SK-N-SH (cell line): ENCODE results near the gene CIAO2B. TPM values are rescaled to one million over a fixed set of nuclear protein-coding genes. Genes with fewer than 3 reads are reported as not detected.

Source experiments
- CTCF ChIA-PET: fragments of 300-600, 350-600 bp; formaldehyde crosslinking; extraction: SDS; loops from one replicate; lab custom pipeline; 2021; lab: Yijun Ruan, JAX
- POLR2A ChIA-PET: fragments of 350-600 bp; sonication (Branson Sonifier 250); formaldehyde crosslinking; extraction: SDS; loops from one replicate; lab custom pipeline; 2020; ENCODE audit warnings: antibody characterized with exemption, inconsistent platforms; lab: Yijun Ruan, JAX
- DNase-seq: peaks from one replicate; pipeline ENCODE4 v3.0.0; 2012
- H2AFZ ChIP-seq: fragments of 200-600 bp; sonication (generic); 2 replicates; pipeline ENCODE4 v1.8.1; 2016; ENCODE audit warnings: antibody characterized with exemption, mild to moderate bottlenecking, low read depth
- H3F3A ChIP-seq: fragments of 200-600 bp; sonication (generic); replicated peaks from 2 replicates; pipeline ENCODE3; 2016; ENCODE audit warnings: antibody characterized with exemption, mild to moderate bottlenecking; ENCODE audit not compliant: insufficient read depth
- H3K27ac ChIP-seq, 2 experiments: fragments of 200-500 bp in 1 of 2; fragments of 200-600 bp in 1 of 2; sonication (Bioruptor generic) in 1 of 2; sonication (generic), shearing (Covaris generic) in 1 of 2; 2 replicates each; pipeline versions ENCODE4 v1.5.1 to v1.6.1; 2014 to 2016; ENCODE audit warnings: low read depth in 2 of 2, inconsistent platforms in 1 of 2, low read length in 1 of 2, mild to moderate bottlenecking in 1 of 2, mixed read lengths in 1 of 2
- H3K27me3 ChIP-seq: fragments of 200-600 bp; sonication (generic), shearing (Covaris generic); 2 replicates; pipeline ENCODE4 v1.6.1; 2016; ENCODE audit warnings: mixed run types; ENCODE audit not compliant: insufficient read depth
- H3K36me3 ChIP-seq, 2 experiments: fragments of 200-500 bp in 1 of 2; fragments of 200-600 bp in 1 of 2; sonication (Bioruptor generic) in 1 of 2; sonication (generic) in 1 of 2; replicated peaks in 1 of 2; 2 replicates each; pipeline versions ENCODE3 to v1.5.1; 2014 to 2016; ENCODE audit warnings: low read length in 1 of 2, mild to moderate bottlenecking in 1 of 2; ENCODE audit not compliant: insufficient read depth in 2 of 2, control insufficient read depth in 1 of 2
- H3K4me1 ChIP-seq, 2 experiments: fragments of 200-500 bp in 1 of 2; fragments of 200-600 bp in 1 of 2; sonication (Bioruptor generic) in 1 of 2; sonication (generic), shearing (Covaris generic) in 1 of 2; 2 replicates each; pipeline versions ENCODE4 v1.5.1 to v1.6.1; 2014 to 2016; ENCODE audit warnings: low read depth in 1 of 2, low read length in 1 of 2, mixed run types in 1 of 2; ENCODE audit not compliant: insufficient read depth in 2 of 2, control insufficient read depth in 1 of 2
- H3K4me2 ChIP-seq: fragments of 200-600 bp; sonication (generic), shearing (Covaris generic); 2 replicates; pipeline ENCODE4 v1.6.1; 2017; ENCODE audit warnings: mixed run types
- H3K4me3 ChIP-seq, 2 experiments: fragments of 200-500 bp in 1 of 2; fragments of 200-600 bp in 1 of 2; sonication (Bioruptor generic) in 1 of 2; sonication (generic), shearing (Covaris generic) in 1 of 2; 2 replicates each; pipeline versions ENCODE4 v1.5.1 to v1.8.1; 2014 to 2016; ENCODE audit warnings: low read depth in 2 of 2, inconsistent platforms in 1 of 2, low read length in 1 of 2, mild to moderate bottlenecking in 1 of 2, mixed read lengths in 1 of 2, moderate library complexity in 1 of 2
- H3K79me2 ChIP-seq: fragments of 200-600 bp; sonication (generic); 2 replicates; pipeline ENCODE4 v1.8.1; 2017; ENCODE audit warnings: mild to moderate bottlenecking; ENCODE audit not compliant: insufficient read depth
- H3K9ac ChIP-seq: fragments of 200-600 bp; sonication (generic); 2 replicates; pipeline ENCODE4 v1.6.1; 2017; ENCODE audit warnings: mixed run types
- H3K9me2 ChIP-seq: fragments of 200-600 bp; sonication (generic); 2 replicates; pipeline ENCODE4 v1.6.1; 2017; ENCODE audit warnings: mixed run types
- H3K9me3 ChIP-seq: fragments of 200-600 bp; sonication (generic); 2 replicates; pipeline ENCODE4 v1.6.1; 2017; ENCODE audit warnings: mixed run types, mild to moderate bottlenecking, moderate library complexity
- H4K20me1 ChIP-seq: fragments of 200-600 bp; sonication (generic); 2 replicates; pipeline ENCODE4 v1.6.1; 2017; ENCODE audit warnings: mild to moderate bottlenecking, mixed run types; ENCODE audit not compliant: insufficient read depth
- CTCF ChIP-seq: fragments of 200-600 bp; sonication (generic); IDR thresholded peaks from 2 replicates; pipeline ENCODE4 v1.6.1; 2017; ENCODE audit warnings: antibody characterized with exemption, mild to moderate bottlenecking, moderate library complexity
- ELF1 ChIP-seq: IDR thresholded peaks from 2 replicates; pipeline ENCODE4 v1.4.0; 2012
- EZH2phosphoT487 ChIP-seq: fragments of 200-600 bp; sonication (generic); IDR thresholded peaks from 2 replicates; pipeline ENCODE4 v1.6.1; 2017; ENCODE audit warnings: low read depth, mixed run types, mild to moderate bottlenecking, antibody characterized with exemption, moderate library complexity, borderline replicate concordance
- FOSL2 ChIP-seq: IDR thresholded peaks from 2 replicates; pipeline ENCODE4 v1.4.0; 2012; ENCODE audit warnings: low read depth, mild to moderate bottlenecking, moderate library complexity, borderline replicate concordance
- FOXJ3 ChIP-seq: sonication (generic); formaldehyde crosslinking; IDR thresholded peaks from 2 replicates; pipeline ENCODE4 v1.5.1; 2020; ENCODE audit warnings: mild to moderate bottlenecking, missing genetic modification reagents
- FOXM1 ChIP-seq: IDR thresholded peaks from 2 replicates; pipeline ENCODE4 v1.4.0; 2012; ENCODE audit warnings: low read depth, mild to moderate bottlenecking
- GABPA ChIP-seq: IDR thresholded peaks from 2 replicates; pipeline ENCODE4 v1.4.0; 2012; ENCODE audit warnings: low read depth, mild to moderate bottlenecking
- JUND ChIP-seq: IDR thresholded peaks from 2 replicates; pipeline ENCODE4 v1.4.0; 2012
- MEF2A ChIP-seq: IDR thresholded peaks from 2 replicates; pipeline ENCODE4 v1.4.0; 2012; ENCODE audit warnings: low read depth, borderline replicate concordance
- MXI1 ChIP-seq: IDR thresholded peaks from 2 replicates; pipeline ENCODE4 v1.6.1; 2012; ENCODE audit warnings: mild to moderate bottlenecking, low read depth, low read length, improper control_type of control experiment
- NFIC ChIP-seq: IDR thresholded peaks from 2 replicates; pipeline ENCODE4 v1.4.0; 2012; ENCODE audit warnings: borderline replicate concordance
- PBX3 ChIP-seq: IDR thresholded peaks from 2 replicates; pipeline ENCODE4; 2012
- RAD21 ChIP-seq: IDR thresholded peaks from 2 replicates; pipeline ENCODE4 v1.6.1; 2012; ENCODE audit warnings: mild to moderate bottlenecking, low read length
- RCOR1 ChIP-seq: fragments of 150-350 bp; IDR thresholded peaks from 2 replicates; pipeline ENCODE4 v1.6.1; 2017; ENCODE audit warnings: antibody characterized with exemption, low read length
- REST ChIP-seq: IDR thresholded peaks from 2 replicates; pipeline ENCODE4 v1.6.1; 2012; ENCODE audit warnings: mild to moderate bottlenecking, low read depth, low read length, moderate library complexity
- RFX5 ChIP-seq: IDR thresholded peaks from 2 replicates; pipeline ENCODE4 v1.6.1; 2012; ENCODE audit warnings: mild to moderate bottlenecking, improper control_type of control experiment, low read length
- RXRA ChIP-seq: IDR thresholded peaks from 2 replicates; pipeline ENCODE4 v1.4.0; 2012; ENCODE audit warnings: low read depth, mild to moderate bottlenecking, borderline replicate concordance
- TAF1 ChIP-seq: IDR thresholded peaks from 2 replicates; pipeline ENCODE4 v1.6.1; 2012; ENCODE audit warnings: low read depth, mild to moderate bottlenecking, low read length, moderate library complexity, borderline replicate concordance
- TEAD4 ChIP-seq: IDR thresholded peaks from 2 replicates; pipeline ENCODE4 v1.4.0; 2012; ENCODE audit warnings: mild to moderate bottlenecking, borderline replicate concordance; ENCODE audit not compliant: insufficient read depth
- YY1 ChIP-seq: IDR thresholded peaks from 2 replicates; pipeline ENCODE4 v1.4.0; 2012; ENCODE audit warnings: low read depth, mild to moderate bottlenecking
- WGBS: methylation state at CpG from one replicate; pipeline ENCODE4 v1.1.6; 2017; ENCODE audit warnings: low lambda C conversion rate; 5-methylcytosine and 5-hydroxymethylcytosine counted together
- polyA plus RNA-seq, 3 experiments: library from polyadenylated mRNA; depleted of rRNA; stranded (reverse); fragments of >200 nt; gene quantifications; 2 replicates each; pipeline ENCODE4 v1.2.3, GENCODE V29; 2012

CIAO2B gene
- polyA plus RNA-seq, 1 of the 3 experiments (the other 2 are of a cell fraction): 665 TPM

- H3K4me1 ChIP-seq: peaks cover 0 to 16% of the 10 kb centered on the region in 2 experiments; a peak in 1 of 4 replicates
- 60% methylated on average over 1 of the region's 6 CpGs for WGBS
- H3K79me2 ChIP-seq: no peaks in the 10 kb centered on the region
- DNase-seq: no peak
- H3K9ac ChIP-seq: no peak overlapping the region
- H3K36me3 ChIP-seq: no peaks in the 10 kb centered on the region
- no peaks in the 10 kb centered on the region for H4K20me1 ChIP-seq
- ChIA-PET POLR2A (no interaction called here), CTCF (interaction anchor here (0.6 to 11.9 kb wide), 11 partner anchors 12 to 221 kb away, joined by 3 to 82 read pairs (median 4); no protein-coding TSS in a partner anchor)
- no peaks in the 10 kb centered on the region for H3K9me3 ChIP-seq
- no peak for TF ChIP-seq RCOR1
- H3K4me3 ChIP-seq: no peak overlapping the region
- H3K27ac ChIP-seq: no peak overlapping the region; a peak in 1 of 4 replicates
- H3K9me2 ChIP-seq: no peaks in the 10 kb centered on the region
- no peak overlapping the region for H3K4me2 ChIP-seq
- no peaks in the 10 kb centered on the region for H3K27me3 ChIP-seq
- no peak overlapping the region for H2AFZ ChIP-seq
- no peaks in the 10 kb centered on the region for H3F3A ChIP-seq
These were observed 29.8 kb upstream of the CIAO2B start for GRCh38 chr16:66964049-66964448.

DNA sequence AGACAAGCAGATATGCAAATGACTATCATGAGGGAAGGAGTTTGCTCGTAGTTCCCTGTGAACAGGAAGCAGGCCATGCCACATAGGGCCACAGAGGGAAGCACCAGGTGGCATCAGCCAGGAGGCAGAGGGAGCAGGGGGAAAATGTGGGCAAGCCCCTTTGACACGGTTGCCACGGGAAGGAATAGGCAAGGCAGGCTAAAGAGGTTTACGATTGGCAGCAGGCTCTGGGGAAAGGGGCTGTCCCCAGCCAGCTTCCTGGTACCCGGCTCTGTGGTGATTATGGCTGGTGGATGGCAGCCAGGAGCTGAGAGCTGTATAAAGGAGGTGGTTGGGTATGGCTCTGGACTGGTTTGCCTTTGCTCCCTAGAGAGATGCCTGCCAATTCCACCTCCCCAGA, 27.7 kb upstream of the CIAO2B start:
- H3K9me2 ChIP-seq: no peaks in the 10 kb centered on the region
- H3K9me3 ChIP-seq: no peaks in the 10 kb centered on the region
- H3K36me3 ChIP-seq: no peaks in the 10 kb centered on the region
- H3K4me3 ChIP-seq: no peak overlapping the region
- H3K79me2 ChIP-seq: no peaks in the 10 kb centered on the region
- H3K4me2 ChIP-seq: no peak overlapping the region
- DNase-seq: no peak
- POLR2A ChIA-PET: no interaction called here
- TF ChIP-seq RXRA (no peak), ELF1 (no peak), TEAD4 (no peak), MXI1 (no peak), REST (no peak), TAF1 (no peak), JUND (no peak), GABPA (no peak), NFIC (no peak), RFX5 (no peak), CTCF (no peak), FOXM1 (no peak), RAD21 (no peak), YY1 (no peak), MEF2A (no peak), FOSL2 (no peak), EZH2phosphoT487 (no peak), PBX3 (no peak), FOXJ3 (CRISPR knock-in tag) (no peak)
- no peaks in the 10 kb centered on the region for H3K27me3 ChIP-seq
- H3K9ac ChIP-seq: no peak overlapping the region
- H4K20me1 ChIP-seq: no peaks in the 10 kb centered on the region
- CTCF ChIA-PET: interaction anchor here (0.6 to 11.9 kb wide), 10 partner anchors 8 to 236 kb away, joined by 3 to 82 read pairs (median 6); partner anchors contain the start of gene CES4A
- H2AFZ ChIP-seq: no peak overlapping the region
- peaks cover 0 to 16% of the 10 kb centered on the region in 2 experiments; a peak in 1 of 4 replicates for H3K4me1 ChIP-seq
- no peak overlapping the region for H3K27ac ChIP-seq
- H3F3A ChIP-seq: no peaks in the 10 kb centered on the region
- 98% methylated on average over 5 of the region's 5 CpGs for WGBS
